Ovary (tissue), 3 donors: Measurements from ENCODE around the gene CDKN2B-AS1.

ENCODE experiments used
- EP300 ChIP-seq: sonication (generic); formaldehyde crosslinking; IDR thresholded peaks from one replicate; pipeline ENCODE4 v1.6.1; 2017; ENCODE audit warnings: antibody characterized with exemption
- POLR2A ChIP-seq: fragments of 450-650 bp; IDR thresholded peaks from one replicate; pipeline ENCODE4 v1.6.1; 2017; ENCODE audit warnings: antibody characterized with exemption, mild to moderate bottlenecking, moderate library complexity
- TF ChIP-seq, protein P1 (sequence below), 3 donors: fragments of 450-650 bp in 2 of 3; fragments of 200-600 bp in 1 of 3; IDR thresholded peaks; one replicate each; pipeline versions ENCODE4 v1.5.1 to v1.8.0; 2016 to 2022; ENCODE audit warnings: antibody characterized with exemption in 3 of 3, mild to moderate bottlenecking in 1 of 3
- donor health status: DM: no; HTN: no; CAD: no.

DNA sequence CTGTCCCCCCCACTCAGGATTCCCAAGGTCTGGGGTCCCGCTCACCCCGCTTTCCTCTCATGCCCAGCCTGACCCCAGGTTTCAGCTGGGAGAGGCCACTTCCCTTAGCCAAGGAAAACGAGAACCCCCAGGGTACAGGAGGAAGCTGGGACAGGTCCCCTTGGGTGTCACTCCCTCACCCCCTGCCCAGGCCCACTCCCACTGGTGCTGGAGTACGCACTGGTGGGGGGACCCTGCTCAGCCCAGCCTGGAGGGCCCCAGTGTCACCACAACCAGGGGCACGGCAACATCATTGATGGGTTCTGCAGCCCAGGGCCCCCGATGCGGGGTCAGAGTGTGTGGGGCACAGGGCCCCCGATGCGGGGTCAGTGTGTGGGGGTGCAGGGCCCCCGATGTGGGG lies 159.5 kb downstream of the CDKN2B-AS1 start:
- TF ChIP-seq, protein P1, sequence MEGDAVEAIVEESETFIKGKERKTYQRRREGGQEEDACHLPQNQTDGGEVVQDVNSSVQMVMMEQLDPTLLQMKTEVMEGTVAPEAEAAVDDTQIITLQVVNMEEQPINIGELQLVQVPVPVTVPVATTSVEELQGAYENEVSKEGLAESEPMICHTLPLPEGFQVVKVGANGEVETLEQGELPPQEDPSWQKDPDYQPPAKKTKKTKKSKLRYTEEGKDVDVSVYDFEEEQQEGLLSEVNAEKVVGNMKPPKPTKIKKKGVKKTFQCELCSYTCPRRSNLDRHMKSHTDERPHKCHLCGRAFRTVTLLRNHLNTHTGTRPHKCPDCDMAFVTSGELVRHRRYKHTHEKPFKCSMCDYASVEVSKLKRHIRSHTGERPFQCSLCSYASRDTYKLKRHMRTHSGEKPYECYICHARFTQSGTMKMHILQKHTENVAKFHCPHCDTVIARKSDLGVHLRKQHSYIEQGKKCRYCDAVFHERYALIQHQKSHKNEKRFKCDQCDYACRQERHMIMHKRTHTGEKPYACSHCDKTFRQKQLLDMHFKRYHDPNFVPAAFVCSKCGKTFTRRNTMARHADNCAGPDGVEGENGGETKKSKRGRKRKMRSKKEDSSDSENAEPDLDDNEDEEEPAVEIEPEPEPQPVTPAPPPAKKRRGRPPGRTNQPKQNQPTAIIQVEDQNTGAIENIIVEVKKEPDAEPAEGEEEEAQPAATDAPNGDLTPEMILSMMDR (IDR thresholded peaks at IDR 0.05), result no peak
- TF ChIP-seq POLR2A (no peak), EP300 (no peak)
